GM12891 (cell line): ENCODE measurements around the gene SORCS1.

Source experiments
- POLR2A ChIP-seq: IDR thresholded peaks from 2 replicates; pipeline ENCODE4 v1.6.1; 2011; ENCODE audit warnings: low read depth, low read length, control low read depth
- POLR2AphosphoS5 ChIP-seq: IDR thresholded peaks from 2 replicates; pipeline ENCODE4 v1.6.1; 2011; ENCODE audit warnings: low read depth, low read length, control low read depth
- POU2F2 ChIP-seq: IDR thresholded peaks from 2 replicates; pipeline ENCODE4 v1.6.1; 2011; ENCODE audit warnings: low read depth, mild to moderate bottlenecking, control low read depth, low read length, moderate library complexity
- SPI1 ChIP-seq: IDR thresholded peaks from 2 replicates; pipeline ENCODE4 v1.6.1; 2011; ENCODE audit warnings: low read depth, low read length, control low read depth
- TAF1 ChIP-seq: IDR thresholded peaks from 2 replicates; pipeline ENCODE4 v1.6.1; 2011; ENCODE audit warnings: low read depth, low read length, control low read depth

- TF ChIP-seq POU2F2 = no peak
- no peak for TF ChIP-seq SPI1
- TF ChIP-seq TAF1 = no peak
- TF ChIP-seq POLR2A = no peak
- no peak for TF ChIP-seq POLR2AphosphoS5
These were observed 379.0 kb downstream of the SORCS1 start for GRCh38 chr10:106785528-106785927.
